Neural crest cell (in vitro differentiated cells): ENCODE results near the gene HES3. TPM values are rescaled to one million over a fixed set of nuclear protein-coding genes. Genes with fewer than 3 reads are reported as not detected.

ENCODE experiments used
- DNase-seq: peaks from one replicate; pipeline ENCODE4 v3.0.0; 2021; ENCODE audit warnings: low read depth, mixed read lengths, low spot score
- H3K27ac Mint-ChIP-seq: one replicate; pipeline ENCODE4 v1.8.0; 2021; ENCODE audit warnings: mild to moderate bottlenecking, mixed read lengths; ENCODE audit not compliant: unreplicated experiment
- H3K27me3 Mint-ChIP-seq: 2 replicates; pipeline ENCODE4 v1.8.0; 2021; ENCODE audit warnings: low read depth, mild to moderate bottlenecking, mixed read lengths
- H3K36me3 Mint-ChIP-seq: 2 replicates; pipeline ENCODE4 v1.8.0; 2021; ENCODE audit warnings: low read depth, mild to moderate bottlenecking, mixed read lengths
- H3K4me1 Mint-ChIP-seq: 2 replicates; pipeline ENCODE4 v1.8.0; 2021; ENCODE audit warnings: mixed read lengths
- H3K4me3 Mint-ChIP-seq: one replicate; pipeline ENCODE4 v1.8.0; 2021; ENCODE audit warnings: mild to moderate bottlenecking, mixed read lengths
- H3K9me3 Mint-ChIP-seq: 2 replicates; pipeline ENCODE4 v1.8.0; 2021; ENCODE audit warnings: mixed read lengths
- CTCF ChIP-seq: fragments of 200-600 bp; sonication (generic); conservative IDR thresholded peaks from 2 replicates; pipeline ENCODE4 v1.5.0; 2021; ENCODE audit warnings: antibody characterized with exemption, mild to moderate bottlenecking
- total RNA-seq: library from RNA; stranded (reverse); gene quantifications from 2 replicates; pipeline ENCODE4 v1.2.1, GENCODE V29; 2021

HES3 gene
- total RNA-seq, 1 donor from 2014 or later, result 23.6 TPM

- DNase-seq, result no peak
- TF ChIP-seq CTCF, result no peak
- Mint-ChIP-seq H3K36me3 (no peaks in the 10 kb centered on the region), H3K4me3 (peak overlapping the region; percentile 44), H3K27ac (no peak overlapping the region), H3K27me3 (peaks cover 67% of the 10 kb centered on the region), H3K9me3 (no peaks in the 10 kb centered on the region), H3K4me1 (peaks cover 15% of the 10 kb centered on the region)
Observed at GRCh38 chr1:6248932-6249738, 5.2 kb downstream of the HES3 start.

- H3K4me1 Mint-ChIP-seq, result peaks cover 15% of the 10 kb centered on the region
- H3K9me3 Mint-ChIP-seq, result no peaks in the 10 kb centered on the region
- no peak for TF ChIP-seq CTCF
- peak overlapping the region; percentile 59 for H3K4me3 Mint-ChIP-seq
- peaks cover 58% of the 10 kb centered on the region for H3K27me3 Mint-ChIP-seq
- no peak for DNase-seq
- no peaks in the 10 kb centered on the region for H3K36me3 Mint-ChIP-seq
- no peak overlapping the region for H3K27ac Mint-ChIP-seq
Observed at GRCh38 chr1:6249739-6250689, 6.0 kb downstream of the HES3 start.

GRCh38 chr1:6251233-6251632 is 7.3 kb downstream of the HES3 start:
- Mint-ChIP-seq H3K36me3 (no peaks in the 10 kb centered on the region), H3K4me1 (peaks cover 12% of the 10 kb centered on the region), H3K9me3 (no peaks in the 10 kb centered on the region), H3K4me3 (no peak overlapping the region), H3K27ac (no peak overlapping the region), H3K27me3 (peaks cover 51% of the 10 kb centered on the region)
- no peak for TF ChIP-seq CTCF
- DNase-seq, result no peak

- Mint-ChIP-seq H3K27ac (no peak overlapping the region), H3K4me1 (peaks cover 11% of the 10 kb centered on the region), H3K4me3 (peak overlapping the region; percentile 67), H3K36me3 (no peaks in the 10 kb centered on the region), H3K9me3 (no peaks in the 10 kb centered on the region), H3K27me3 (peaks cover 45% of the 10 kb centered on the region)
- no peak for DNase-seq
- TF ChIP-seq CTCF, result no peak
Observed at GRCh38 chr1:6251681-6252373, 7.8 kb downstream of the HES3 start.

GRCh38 chr1:6252374-6252710 is 8.4 kb downstream of the HES3 start:
- no peaks in the 10 kb centered on the region for H3K9me3 Mint-ChIP-seq
- H3K4me1 Mint-ChIP-seq, result peaks cover 7% of the 10 kb centered on the region
- H3K27ac Mint-ChIP-seq, result no peak overlapping the region
- peaks cover 40% of the 10 kb centered on the region for H3K27me3 Mint-ChIP-seq
- no peak for DNase-seq
- no peak for TF ChIP-seq CTCF
- no peak overlapping the region for H3K4me3 Mint-ChIP-seq
- no peaks in the 10 kb centered on the region for H3K36me3 Mint-ChIP-seq
